OCI-LY3 (cell line): Measurements from ENCODE around the gene ZC2HC1C.

Experiments
- CTCF ChIP-seq: fragments of 200-600, 300-600 bp; sonication (generic); IDR thresholded peaks from 2 replicates; pipeline ENCODE4 v1.5.1; 2014; ENCODE audit warnings: antibody characterized with exemption, low read length, low read depth
- EZH2phosphoT487 ChIP-seq: fragments of 200-600 bp; shearing (Covaris generic); IDR thresholded peaks from 2 replicates; pipeline ENCODE4 v1.6.1; 2018; ENCODE audit warnings: antibody characterized with exemption, mixed run types, low read depth

- TF ChIP-seq CTCF, result no peak
- no peak for TF ChIP-seq EZH2phosphoT487
Measured at GRCh38 chr14:75079521-75079920, 10.1 kb downstream of the ZC2HC1C start.
